T-helper 2 cell treated with Interferon-gamma antibody and Interleukin-4, amounts not matched to agents 100 ng/mL and 5 ng/mL, for 36 hours (primary cell): ENCODE data around the gene LTN1. TPM values are rescaled to one million over a fixed set of nuclear protein-coding genes. Genes with fewer than 3 reads are reported as not detected.
"Not testable (repeated sequence)": the region's sequence is repeated elsewhere in the genome, so short reads cannot be mapped to it uniquely, and the experiment has no call there.

ENCODE experiments used
- intact Hi-C: fragments of 100-400 bp; cut with micrococcal nuclease; formaldehyde crosslinking; loops from one replicate; pipeline ENCODE4 v1.15.1; 2023
- total RNA-seq: library from RNA; stranded (reverse); gene quantifications from 2 replicates; pipeline ENCODE4 v1.2.3, GENCODE V29; 2022

Gene LTN1
- 29.9 and 30.3 TPM in 2 replicates for total RNA-seq

GRCh38 chr21:28992526-28993292 is at the start of gene LTN1:
TSS of gene LTN1 (minus strand) at chr21:28992877. CDS start at chr21:28992805, 72 bp downstream.
- intact Hi-C loops: loop anchor here (1.0 to 10.0 kb wide), 7 partner anchors 10 to 307 kb away; partner anchors contain the start of genes CCT8, RWDD2B and USP16

- intact Hi-C loops: no loop called here
These were observed 42.0 kb upstream of the LTN1 start for GRCh38 chr21:29034678-29035077.

GRCh38 chr21:29033871-29034270 is 41.2 kb upstream of the LTN1 start:
- intact Hi-C loops: no loop called here

- intact Hi-C loops: no loop called here
These were observed 40.6 kb upstream of the LTN1 start for GRCh38 chr21:29033301-29033700.

- intact Hi-C loops: no loop called here
These were observed 38.2 kb upstream of the LTN1 start for GRCh38 chr21:29030909-29031308.

GRCh38 chr21:29029524-29029923 is 36.8 kb upstream of the LTN1 start:
- intact Hi-C loops: no loop called here

- intact Hi-C loops: no loop called here
These were observed 32.6 kb upstream of the LTN1 start for GRCh38 chr21:29025328-29025713.

GRCh38 chr21:29024474-29025327 is 32.0 kb upstream of the LTN1 start, which contains the start of gene USP16:
TSS of gene USP16 (plus strand) at chr21:29024668. CDS start at chr21:29027914, 3,246 bp downstream.
- intact Hi-C loops: loop anchor here (1.0 kb wide), 5 partner anchors 22 to 275 kb away; partner anchors contain the start of genes CCT8 and LTN1

- intact Hi-C loops: no loop called here
These were observed 29.5 kb upstream of the LTN1 start for GRCh38 chr21:29022166-29022565.

- intact Hi-C loops: no loop called here
These were observed 25.9 kb upstream of the LTN1 start for GRCh38 chr21:29018540-29018939.

GRCh38 chr21:29017639-29018237 is 25.1 kb upstream of the LTN1 start:
- intact Hi-C loops: no loop called here

- intact Hi-C loops: not testable (repeated sequence)
These were observed 18.6 kb upstream of the LTN1 start for GRCh38 chr21:29011236-29011635.

GRCh38 chr21:29008367-29008766 is 15.7 kb upstream of the LTN1 start:
- intact Hi-C loops: no loop called here

- intact Hi-C loops: no loop called here
These were observed 15.1 kb upstream of the LTN1 start for GRCh38 chr21:29007810-29008209.

- intact Hi-C loops: no loop called here
These were observed 14.5 kb upstream of the LTN1 start for GRCh38 chr21:29007135-29007534.

GRCh38 chr21:29005696-29006095 is 13.0 kb upstream of the LTN1 start:
- intact Hi-C loops: no loop called here

- intact Hi-C loops: loop anchor here (1.0 kb wide), 4 partner anchors 9 to 71 kb away; partner anchors contain the start of genes CCT8, RWDD2B and USP16
These were observed 9.9 kb upstream of the LTN1 start for GRCh38 chr21:29002442-29003144.

GRCh38 chr21:28993293-28993629 is 584 bp upstream of the LTN1 start:
- intact Hi-C loops: loop anchor here (1.0 to 10.0 kb wide), 2 partner anchors 9 to 158 kb away; no protein-coding TSS in a partner anchor

GRCh38 chr21:28991861-28992525 is 684 bp downstream of the LTN1 start:
- intact Hi-C loops: loop anchor here (1.0 to 10.0 kb wide), 6 partner anchors 27 to 307 kb away; partner anchors contain the start of genes CCT8, RWDD2B and USP16

GRCh38 chr21:28988146-28988545 is 4.5 kb downstream of the LTN1 start:
- intact Hi-C loops: not testable (repeated sequence)
